Measurements from ENCODE around the gene CYTH4.

DNA sequence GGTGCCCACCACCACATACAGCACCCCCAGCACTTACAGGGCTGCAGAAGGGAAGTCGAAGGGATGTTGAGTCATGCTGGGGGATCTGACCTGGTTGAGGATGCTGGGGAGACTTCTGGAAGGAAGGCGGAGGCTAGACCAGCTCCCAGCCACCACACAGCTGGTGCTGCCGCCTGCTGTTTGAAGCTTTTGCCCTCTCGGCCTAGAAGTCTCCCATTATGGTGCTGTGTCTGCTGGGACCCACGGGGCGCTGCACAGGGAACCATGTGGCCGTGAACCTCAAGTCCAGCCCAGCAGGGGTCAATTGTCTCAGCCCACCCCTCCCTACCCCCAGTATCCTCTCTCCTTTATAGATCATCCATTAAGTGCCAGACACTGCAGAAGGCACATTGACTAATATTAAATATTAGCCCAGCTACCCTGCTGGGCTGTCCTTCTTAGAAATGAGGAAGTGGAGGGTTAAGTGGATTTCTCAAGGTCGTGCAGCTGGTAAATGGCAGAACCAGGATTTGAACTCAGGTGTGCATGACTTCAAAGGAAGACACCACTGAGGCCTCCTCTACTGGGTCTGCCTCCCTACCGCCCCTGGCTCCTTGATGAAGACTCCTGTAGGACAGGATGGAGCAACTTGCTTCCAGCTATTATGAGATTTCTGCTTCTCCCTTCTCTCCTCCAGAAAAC, 49.7 kb downstream of the CYTH4 start:
- TF ChIP-seq, protein P1, sequence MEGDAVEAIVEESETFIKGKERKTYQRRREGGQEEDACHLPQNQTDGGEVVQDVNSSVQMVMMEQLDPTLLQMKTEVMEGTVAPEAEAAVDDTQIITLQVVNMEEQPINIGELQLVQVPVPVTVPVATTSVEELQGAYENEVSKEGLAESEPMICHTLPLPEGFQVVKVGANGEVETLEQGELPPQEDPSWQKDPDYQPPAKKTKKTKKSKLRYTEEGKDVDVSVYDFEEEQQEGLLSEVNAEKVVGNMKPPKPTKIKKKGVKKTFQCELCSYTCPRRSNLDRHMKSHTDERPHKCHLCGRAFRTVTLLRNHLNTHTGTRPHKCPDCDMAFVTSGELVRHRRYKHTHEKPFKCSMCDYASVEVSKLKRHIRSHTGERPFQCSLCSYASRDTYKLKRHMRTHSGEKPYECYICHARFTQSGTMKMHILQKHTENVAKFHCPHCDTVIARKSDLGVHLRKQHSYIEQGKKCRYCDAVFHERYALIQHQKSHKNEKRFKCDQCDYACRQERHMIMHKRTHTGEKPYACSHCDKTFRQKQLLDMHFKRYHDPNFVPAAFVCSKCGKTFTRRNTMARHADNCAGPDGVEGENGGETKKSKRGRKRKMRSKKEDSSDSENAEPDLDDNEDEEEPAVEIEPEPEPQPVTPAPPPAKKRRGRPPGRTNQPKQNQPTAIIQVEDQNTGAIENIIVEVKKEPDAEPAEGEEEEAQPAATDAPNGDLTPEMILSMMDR (conservative IDR thresholded peaks at IDR 0.05) = no peak
- no peak for TF ChIP-seq EZH2 (IDR thresholded peaks at IDR 0.05; ENCODE audit: low read depth)
